ENCODE results near the gene PSME2. TPM values are rescaled to one million over a fixed set of nuclear protein-coding genes. Genes with fewer than 3 reads are reported as not detected.

Gene PSME2
- total and polyA plus RNA-seq, 9 of the 15 experiments (the other 6 are each of a cell fraction or from before 2014, with no cell fraction given): 111 to 579 (median 159) TPM

GRCh38 chr14:24095271-24096068 is 50.9 kb downstream of the PSME2 start (continued):
- TF ChIP-seq CUX1 (CRISPR knock-in tag; IDR thresholded peaks at IDR 0.05) (no peak), ZBTB2 (IDR thresholded peaks at IDR 0.05) (no peak), HNRNPK (IDR thresholded peaks at IDR 0.05; ENCODE audit: low read depth, low read length, poor library complexity, severe bottlenecking) (no peak), PKNOX1 (IDR thresholded peaks at IDR 0.05) (peak; percentile 20; the same call in 1 of the 2 replicates), HDAC6 (IDR thresholded peaks at IDR 0.05; ENCODE audit: low read depth, low read length) (no peak), EP300 (IDR thresholded peaks at IDR 0.05; ENCODE audit: low read length) (no peak), YY1 (IDR thresholded peaks at IDR 0.05; ENCODE audit: borderline replicate concordance in 1 of 3, control insufficient read depth in 1 of 3, extremely low read depth in 1 of 3, insufficient read depth in 3 of 3, insufficient read length in 1 of 3, insufficient replicate concordance in 2 of 3, low read depth in 1 of 3, low read length in 2 of 3) (peak in 1 of 3 experiments; percentile 7), PATZ1 (CRISPR knock-in tag; IDR thresholded peaks at IDR 0.05; ENCODE audit: borderline replicate concordance) (no peak), MBD2 (IDR thresholded peaks at IDR 0.05; ENCODE audit: borderline replicate concordance, low read depth) (0 out of 2 replicates have a peak, but pooled peaks have one; percentile 19), ATF7 (IDR thresholded peaks at IDR 0.05) (peak; percentile 31; the same call in 1 of the 2 replicates), FOXP1 (CRISPR knock-in tag; IDR thresholded peaks at IDR 0.05) (0 out of 2 replicates have a peak, but pooled peaks have one; percentile 28), ZNF436 (CRISPR knock-in tag; IDR thresholded peaks at IDR 0.05) (no peak), ETS2 (tag; IDR thresholded peaks at IDR 0.05; ENCODE audit: borderline replicate concordance, poor library complexity, severe bottlenecking) (no peak), HMG20B (CRISPR knock-in tag; IDR thresholded peaks at IDR 0.05) (no peak), ZNF41 (CRISPR knock-in tag; conservative IDR thresholded peaks at IDR 0.05) (no peak)

All from K562 (cell line).